ENCODE measurements around the gene CPT1B. TPM values are rescaled to one million over a fixed set of nuclear protein-coding genes. Genes with fewer than 3 reads are reported as not detected.
"Not testable (repeated sequence)": the region's sequence is repeated elsewhere in the genome, so short reads cannot be mapped to it uniquely, and the experiment has no call there.

The CPT1B gene
- total RNA-seq, 1 donor, result 3.9 TPM

GRCh38 chr22:50536226-50536625, 42.0 kb downstream of the CPT1B start:
- TF ChIP-seq CTCF (IDR thresholded peaks at IDR 0.05; ENCODE audit: insufficient read depth, low read depth, low read length), result no peak
- no peak overlapping the region for H3K4me3 ChIP-seq (ENCODE audit: low read depth, low read length)
- DNase-seq (ENCODE audit: low read depth), result no peak

GRCh38 chr22:50535113-50535512, 43.1 kb downstream of the CPT1B start:
- no peak overlapping the region for H3K4me3 ChIP-seq (ENCODE audit: low read depth, low read length)
- no peak for TF ChIP-seq CTCF (IDR thresholded peaks at IDR 0.05; ENCODE audit: insufficient read depth, low read depth, low read length)
- DNase-seq (ENCODE audit: low read depth), result no peak

- DNase-seq (ENCODE audit: low read depth), result peak; percentile 92
Measured at GRCh38 chr22:50533856-50534711, 44.1 kb downstream of the CPT1B start.

GRCh38 chr22:50532824-50533796, 45.1 kb downstream of the CPT1B start:
- no peak for TF ChIP-seq CTCF (IDR thresholded peaks at IDR 0.05; ENCODE audit: insufficient read depth, low read depth, low read length)
- peak overlapping the region; percentile 83 for H3K4me3 ChIP-seq (ENCODE audit: low read depth, low read length)
- peak; percentile 73 for DNase-seq (ENCODE audit: low read depth)

More at GRCh38 chr22:50533856-50534711, 44.1 kb downstream of the CPT1B start:
- not testable (repeated sequence) for H3K4me3 ChIP-seq (ENCODE audit: low read depth, low read length)

- DNase-seq (ENCODE audit: low read depth), result peak; percentile 82
- H3K4me3 ChIP-seq (ENCODE audit: low read depth, low read length), result peak overlapping the region; percentile 83
Measured at GRCh38 chr22:50531962-50532674, 46.1 kb downstream of the CPT1B start.

GRCh38 chr22:50531546-50531961, 46.7 kb downstream of the CPT1B start:
- peak; percentile 63 for DNase-seq (ENCODE audit: low read depth)
- no peak for TF ChIP-seq CTCF (IDR thresholded peaks at IDR 0.05; ENCODE audit: insufficient read depth, low read depth, low read length)
- H3K4me3 ChIP-seq (ENCODE audit: low read depth, low read length), result peak overlapping the region; percentile 83

More at GRCh38 chr22:50531962-50532674, 46.1 kb downstream of the CPT1B start:
- TF ChIP-seq CTCF (IDR thresholded peaks at IDR 0.05; ENCODE audit: insufficient read depth, low read depth, low read length), result no peak

Measured in fibroblast of villous mesenchyme (primary cell).